Measurements from ENCODE around the gene AP2M1. TPM values are rescaled to one million over a fixed set of nuclear protein-coding genes. Genes with fewer than 3 reads are reported as not detected.

Gene AP2M1
- total and polyA plus RNA-seq, 2 of the 13 experiments (the other 11 are each of a cell fraction or from before 2014, with no cell fraction given): 126 to 146 TPM

DNA sequence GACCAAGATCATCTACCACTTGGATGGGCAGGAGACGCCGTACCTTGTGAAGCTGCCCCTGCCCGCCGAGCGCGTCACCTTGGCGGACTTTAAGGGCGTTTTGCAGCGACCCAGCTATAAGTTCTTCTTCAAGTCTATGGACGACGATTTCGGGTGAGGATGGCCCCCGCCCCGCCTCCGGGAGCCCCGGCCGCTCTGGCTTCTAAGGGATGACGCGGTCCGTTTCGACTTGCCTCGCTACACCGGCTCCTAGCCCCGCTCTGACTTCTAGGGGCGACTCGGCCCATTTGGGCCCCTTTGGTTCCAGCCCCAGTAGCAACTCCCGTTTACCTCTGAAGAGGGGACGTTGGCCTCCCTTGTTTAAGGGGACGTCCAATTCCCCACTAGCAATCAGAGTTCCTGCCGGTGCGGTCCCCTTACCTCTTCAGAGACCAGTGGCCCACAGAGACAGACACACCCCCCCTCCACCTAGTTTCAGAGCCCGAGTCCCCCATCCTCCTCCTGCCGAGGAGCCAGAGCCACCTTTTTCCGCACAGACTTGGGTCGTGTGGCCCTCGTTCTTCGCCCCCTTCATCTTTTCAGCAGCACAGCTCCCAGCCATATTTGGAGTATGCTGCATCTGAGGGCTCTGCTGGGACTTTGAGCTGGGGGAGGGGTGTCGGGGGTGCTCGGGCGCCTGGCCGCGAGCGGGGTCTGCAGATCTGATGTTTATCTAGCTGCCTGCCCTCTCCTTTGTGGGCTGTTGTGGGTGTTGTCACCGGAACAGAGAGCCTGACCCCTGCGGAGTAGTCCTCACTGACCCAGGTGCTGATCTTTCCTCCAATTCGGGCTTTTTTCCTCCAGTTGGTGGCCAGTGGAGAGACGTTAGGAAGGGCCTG lies 18.8 kb upstream of the AP2M1 start (continued):
- TF ChIP-seq FIP1L1 (IDR thresholded peaks at IDR 0.05; ENCODE audit: borderline replicate concordance, insufficient read depth, low read depth, low read length): no peak
- peak; percentile 72 for TF ChIP-seq HNF4G (IDR thresholded peaks at IDR 0.05; ENCODE audit: borderline replicate concordance, low read depth, low read length)
- TF ChIP-seq HNF4G (CRISPR knock-in tag; IDR thresholded peaks at IDR 0.05; ENCODE audit: borderline replicate concordance, low read depth): no peak; the same call in 1 of the 2 replicates
- no peak for TF ChIP-seq NPAS2 (CRISPR knock-in tag; IDR thresholded peaks at IDR 0.05; ENCODE audit: borderline replicate concordance)
- 0 out of 2 replicates have a peak, but pooled peaks have one; percentile 64 for TF ChIP-seq SAP130 (CRISPR knock-in tag; IDR thresholded peaks at IDR 0.05; ENCODE audit: low read depth)
- peak; percentile 47; the same call in 1 of the 2 replicates for TF ChIP-seq FOXO1 (CRISPR knock-in tag; IDR thresholded peaks at IDR 0.05)
- TF ChIP-seq, protein P1, sequence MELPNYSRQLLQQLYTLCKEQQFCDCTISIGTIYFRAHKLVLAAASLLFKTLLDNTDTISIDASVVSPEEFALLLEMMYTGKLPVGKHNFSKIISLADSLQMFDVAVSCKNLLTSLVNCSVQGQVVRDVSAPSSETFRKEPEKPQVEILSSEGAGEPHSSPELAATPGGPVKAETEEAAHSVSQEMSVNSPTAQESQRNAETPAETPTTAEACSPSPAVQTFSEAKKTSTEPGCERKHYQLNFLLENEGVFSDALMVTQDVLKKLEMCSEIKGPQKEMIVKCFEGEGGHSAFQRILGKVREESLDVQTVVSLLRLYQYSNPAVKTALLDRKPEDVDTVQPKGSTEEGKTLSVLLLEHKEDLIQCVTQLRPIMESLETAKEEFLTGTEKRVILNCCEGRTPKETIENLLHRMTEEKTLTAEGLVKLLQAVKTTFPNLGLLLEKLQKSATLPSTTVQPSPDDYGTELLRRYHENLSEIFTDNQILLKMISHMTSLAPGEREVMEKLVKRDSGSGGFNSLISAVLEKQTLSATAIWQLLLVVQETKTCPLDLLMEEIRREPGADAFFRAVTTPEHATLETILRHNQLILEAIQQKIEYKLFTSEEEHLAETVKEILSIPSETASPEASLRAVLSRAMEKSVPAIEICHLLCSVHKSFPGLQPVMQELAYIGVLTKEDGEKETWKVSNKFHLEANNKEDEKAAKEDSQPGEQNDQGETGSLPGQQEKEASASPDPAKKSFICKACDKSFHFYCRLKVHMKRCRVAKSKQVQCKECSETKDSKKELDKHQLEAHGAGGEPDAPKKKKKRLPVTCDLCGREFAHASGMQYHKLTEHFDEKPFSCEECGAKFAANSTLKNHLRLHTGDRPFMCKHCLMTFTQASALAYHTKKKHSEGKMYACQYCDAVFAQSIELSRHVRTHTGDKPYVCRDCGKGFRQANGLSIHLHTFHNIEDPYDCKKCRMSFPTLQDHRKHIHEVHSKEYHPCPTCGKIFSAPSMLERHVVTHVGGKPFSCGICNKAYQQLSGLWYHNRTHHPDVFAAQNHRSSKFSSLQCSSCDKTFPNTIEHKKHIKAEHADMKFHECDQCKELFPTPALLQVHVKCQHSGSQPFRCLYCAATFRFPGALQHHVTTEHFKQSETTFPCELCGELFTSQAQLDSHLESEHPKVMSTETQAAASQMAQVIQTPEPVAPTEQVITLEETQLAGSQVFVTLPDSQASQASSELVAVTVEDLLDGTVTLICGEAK (IDR thresholded peaks at IDR 0.05): no peak
- TF ChIP-seq, protein P1 (CRISPR knock-in tag; IDR thresholded peaks at IDR 0.05): no peak
- TF ChIP-seq, protein P2, sequence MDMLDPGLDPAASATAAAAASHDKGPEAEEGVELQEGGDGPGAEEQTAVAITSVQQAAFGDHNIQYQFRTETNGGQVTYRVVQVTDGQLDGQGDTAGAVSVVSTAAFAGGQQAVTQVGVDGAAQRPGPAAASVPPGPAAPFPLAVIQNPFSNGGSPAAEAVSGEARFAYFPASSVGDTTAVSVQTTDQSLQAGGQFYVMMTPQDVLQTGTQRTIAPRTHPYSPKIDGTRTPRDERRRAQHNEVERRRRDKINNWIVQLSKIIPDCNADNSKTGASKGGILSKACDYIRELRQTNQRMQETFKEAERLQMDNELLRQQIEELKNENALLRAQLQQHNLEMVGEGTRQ (IDR thresholded peaks at IDR 0.05; ENCODE audit: low read depth, low read length): no peak
- TF ChIP-seq, protein P2 (CRISPR knock-in tag; IDR thresholded peaks at IDR 0.05; ENCODE audit: borderline replicate concordance): peak; percentile 46; the same call in 1 of the 2 replicates
